Measurements from ENCODE around the gene AGAP3.

Gene AGAP3

GRCh38 chr7:151087245-151088018 lies 1.2 kb downstream of the AGAP3 start:
- no peak for DNase-seq (ENCODE audit: extremely low read depth in 1 of 2, low read depth in 1 of 2)

- DNase-seq (ENCODE audit: extremely low read depth in 1 of 2, low read depth in 1 of 2) = no peak
These were observed 2.0 kb downstream of the AGAP3 start for GRCh38 chr7:151088019-151088855.

GRCh38 chr7:151088856-151089699 lies 2.8 kb downstream of the AGAP3 start:
- no peak for DNase-seq (ENCODE audit: extremely low read depth in 1 of 2, low read depth in 1 of 2)

- DNase-seq (ENCODE audit: extremely low read depth in 1 of 2, low read depth in 1 of 2) = no peak
These were observed 3.8 kb downstream of the AGAP3 start for GRCh38 chr7:151089893-151090730.

- DNase-seq (ENCODE audit: extremely low read depth in 1 of 2, low read depth in 1 of 2) = no peak
These were observed 4.7 kb downstream of the AGAP3 start for GRCh38 chr7:151091003-151091402.

GRCh38 chr7:151091431-151091830 lies 5.2 kb downstream of the AGAP3 start:
- DNase-seq (ENCODE audit: extremely low read depth in 1 of 2, low read depth in 1 of 2) = no peak

GRCh38 chr7:151091988-151092387 lies 5.7 kb downstream of the AGAP3 start:
- no peak for DNase-seq (ENCODE audit: extremely low read depth in 1 of 2, low read depth in 1 of 2)

GRCh38 chr7:151093748-151094147 lies 7.5 kb downstream of the AGAP3 start:
- DNase-seq (ENCODE audit: extremely low read depth in 1 of 2, low read depth in 1 of 2) = no peak

- no peak for DNase-seq (ENCODE audit: extremely low read depth in 1 of 2, low read depth in 1 of 2)
These were observed 8.4 kb downstream of the AGAP3 start for GRCh38 chr7:151094675-151095074.

GRCh38 chr7:151095123-151095797 lies 9.0 kb downstream of the AGAP3 start:
- DNase-seq (ENCODE audit: extremely low read depth in 1 of 2, low read depth in 1 of 2) = no peak

GRCh38 chr7:151095828-151096475 lies 9.7 kb downstream of the AGAP3 start:
- DNase-seq (ENCODE audit: extremely low read depth in 1 of 2, low read depth in 1 of 2) = no peak

GRCh38 chr7:151099486-151100211 lies 13.4 kb downstream of the AGAP3 start:
- no peak for DNase-seq (ENCODE audit: extremely low read depth in 1 of 2, low read depth in 1 of 2)

- no peak for DNase-seq (ENCODE audit: extremely low read depth in 1 of 2, low read depth in 1 of 2)
These were observed 14.6 kb downstream of the AGAP3 start for GRCh38 chr7:151100921-151101320.

- DNase-seq (ENCODE audit: extremely low read depth in 1 of 2, low read depth in 1 of 2) = no peak
These were observed 15.5 kb downstream of the AGAP3 start for GRCh38 chr7:151101621-151102396.

GRCh38 chr7:151102991-151103390 lies 16.7 kb downstream of the AGAP3 start:
- no peak for DNase-seq (ENCODE audit: extremely low read depth in 1 of 2, low read depth in 1 of 2)

GRCh38 chr7:151103973-151104372 lies 17.7 kb downstream of the AGAP3 start:
- DNase-seq (ENCODE audit: extremely low read depth in 1 of 2, low read depth in 1 of 2) = no peak

GRCh38 chr7:151104411-151105235 lies 18.3 kb downstream of the AGAP3 start:
- DNase-seq (ENCODE audit: extremely low read depth in 1 of 2, low read depth in 1 of 2) = no peak
